Measurements from ENCODE around the gene SLIT2. TPM values are rescaled to one million over a fixed set of nuclear protein-coding genes. Genes with fewer than 3 reads are reported as not detected.

The SLIT2 gene
- 0.02 to 0.18 TPM (median 0.07 TPM) in 4 of 5 replicates, not detected in the other for total RNA-seq (2022; extraction: Qiagen RNA extraction; ENCODE audit: low read depth)

GRCh38 chr4:20251796-20252655, at the start of gene SLIT2:
Gene SLIT2 (plus strand): TSS chr4:20251905. CDS start chr4:20253816, 1,911 bp downstream.

